Right hindlimb (tissue), 1 donor: ENCODE results near the gene CUL4A.
"Not testable (repeated sequence)": the region's sequence is repeated elsewhere in the genome, so short reads cannot be mapped to it uniquely, and the experiment has no call there.

Source experiments
- DNase-seq: peaks from one replicate; pipeline ENCODE4 v3.0.0-alpha.2; 2018

CUL4A gene

GRCh38 chr13:113209336-113209758 lies at the start of gene CUL4A:
CUL4A (plus strand) TSS chr13:113209613; CDS start chr13:113209628, 15 bp downstream.
- peak; percentile 87 for DNase-seq

GRCh38 chr13:113159701-113160100 lies 49.7 kb upstream of the CUL4A start:
- DNase-seq: no peak

GRCh38 chr13:113160983-113161382 lies 48.4 kb upstream of the CUL4A start:
- no peak for DNase-seq

- no peak for DNase-seq
Observed at GRCh38 chr13:113161433-113161832, 48.0 kb upstream of the CUL4A start.

- DNase-seq: not testable (repeated sequence)
Observed at GRCh38 chr13:113161975-113162374, 47.4 kb upstream of the CUL4A start.

- no peak for DNase-seq
Observed at GRCh38 chr13:113162783-113163685, 46.4 kb upstream of the CUL4A start.

- no peak for DNase-seq
Observed at GRCh38 chr13:113164492-113164891, 44.9 kb upstream of the CUL4A start.

- no peak for DNase-seq
Observed at GRCh38 chr13:113166266-113166665, 43.1 kb upstream of the CUL4A start.

GRCh38 chr13:113166681-113167080 lies 42.7 kb upstream of the CUL4A start:
- no peak for DNase-seq

GRCh38 chr13:113167155-113167554 lies 42.3 kb upstream of the CUL4A start:
- DNase-seq: no peak

GRCh38 chr13:113167575-113167974 lies 41.8 kb upstream of the CUL4A start:
- DNase-seq: no peak

GRCh38 chr13:113168211-113168610 lies 41.2 kb upstream of the CUL4A start:
- DNase-seq: no peak

GRCh38 chr13:113169277-113170272 lies 39.8 kb upstream of the CUL4A start:
- no peak for DNase-seq

- DNase-seq: no peak
Observed at GRCh38 chr13:113170511-113170910, 38.9 kb upstream of the CUL4A start.

- no peak for DNase-seq
Observed at GRCh38 chr13:113171250-113172125, 37.9 kb upstream of the CUL4A start.

GRCh38 chr13:113172419-113172926 lies 36.9 kb upstream of the CUL4A start:
- DNase-seq: no peak

- DNase-seq: no peak
Observed at GRCh38 chr13:113176280-113176679, 33.1 kb upstream of the CUL4A start.

- DNase-seq: no peak
Observed at GRCh38 chr13:113176822-113177221, 32.6 kb upstream of the CUL4A start.

GRCh38 chr13:113178070-113178895 lies 31.1 kb upstream of the CUL4A start:
- DNase-seq: no peak

GRCh38 chr13:113178896-113179167 lies 30.6 kb upstream of the CUL4A start:
- no peak for DNase-seq
